CD4-positive, alpha-beta memory T cell (primary cell): ENCODE data around the gene ASPM. TPM values are rescaled to one million over a fixed set of nuclear protein-coding genes. Genes with fewer than 3 reads are reported as not detected.

Experiments
- CTCF ChIA-PET: fragments of 350-600 bp; sonication (Branson Sonifier 250); formaldehyde crosslinking; loops from one replicate; lab custom pipeline; 2021; ENCODE audit warnings: inconsistent platforms; ENCODE audit not compliant: partially characterized antibody; lab: Charles Lee
- POLR2A ChIA-PET: fragments of 350-600 bp; sonication (Branson Sonifier 250); formaldehyde crosslinking; loops from one replicate; lab custom pipeline; 2021; ENCODE audit not compliant: partially characterized antibody; lab: Charles Lee
- DNase-seq, 5 donors: peaks; one replicate each; pipeline versions ENCODE4 v3.0.0 to v3.0.0-alpha.2; 2020 to 2022; ENCODE audit warnings: mixed read lengths in 1 of 5
- H3K27ac ChIP-seq: one replicate; pipeline ENCODE4 v1.7.0; 2013; ENCODE audit warnings: low read depth, low read length
- H3K27me3 ChIP-seq: 2 replicates; pipeline ENCODE4 v1.7.0; 2013; ENCODE audit warnings: mild to moderate bottlenecking, low read length, moderate library complexity; ENCODE audit not compliant: insufficient read depth
- H3K36me3 ChIP-seq: 2 replicates; pipeline ENCODE4 v1.7.0; 2013; ENCODE audit warnings: mild to moderate bottlenecking, low read length, moderate library complexity; ENCODE audit not compliant: insufficient read depth
- H3K4me1 ChIP-seq: 2 replicates; pipeline ENCODE4 v1.7.0; 2013; ENCODE audit warnings: mild to moderate bottlenecking, low read length, moderate library complexity; ENCODE audit not compliant: insufficient read depth
- H3K4me3 ChIP-seq, 2 donors: one replicate each; pipeline ENCODE4 v1.7.0; 2013; ENCODE audit warnings: low read length in 2 of 2, mild to moderate bottlenecking in 1 of 2
- H3K9me3 ChIP-seq, 2 donors: one replicate each; pipeline ENCODE4 v1.7.0; 2013; ENCODE audit warnings: low read length in 2 of 2, control low read depth in 1 of 2; ENCODE audit not compliant: control insufficient read depth in 1 of 2
- H3K27ac Mint-ChIP-seq, 7 donors: one replicate each; pipeline ENCODE4 v1.8.0; 2020 to 2021; ENCODE audit warnings: mixed read lengths in 7 of 7, mild to moderate bottlenecking in 6 of 7, inconsistent platforms in 3 of 7, moderate library complexity in 3 of 7
- H3K27me3 Mint-ChIP-seq, 2 donors: one replicate each; pipeline ENCODE4 v1.8.0; 2020 to 2021; ENCODE audit warnings: mixed read lengths in 2 of 2
- H3K36me3 Mint-ChIP-seq, 2 donors: one replicate each; pipeline ENCODE4 v1.8.0; 2020 to 2021; ENCODE audit warnings: mixed read lengths in 2 of 2, inconsistent platforms in 1 of 2, mild to moderate bottlenecking in 1 of 2
- H3K4me1 Mint-ChIP-seq, 4 donors: one replicate each; pipeline ENCODE4 v1.8.0; 2020 to 2021; ENCODE audit warnings: mixed read lengths in 4 of 4, mild to moderate bottlenecking in 1 of 4
- H3K4me3 Mint-ChIP-seq, 8 donors: one replicate each; pipeline ENCODE4 v1.8.0; 2020 to 2021; ENCODE audit warnings: mixed read lengths in 8 of 8, mild to moderate bottlenecking in 7 of 8, moderate library complexity in 6 of 8, inconsistent platforms in 3 of 8
- H3K9me3 Mint-ChIP-seq, 8 donors: one replicate each; pipeline ENCODE4 v1.8.0; 2020 to 2021; ENCODE audit warnings: mixed read lengths in 8 of 8, mild to moderate bottlenecking in 5 of 8, inconsistent platforms in 3 of 8, moderate library complexity in 1 of 8
- intact Hi-C: fragments of 100-400 bp; cut with micrococcal nuclease; formaldehyde crosslinking; loops from one replicate; pipeline ENCODE4 v1.15.1; 2023
- polyA plus RNA-seq, 2 donors: library from polyadenylated mRNA; unstranded; fragments of 300-500 nt; fragmentation: Illumina TruSeq; gene quantifications; one replicate each; pipeline ENCODE4 v1.2.3, GENCODE V29; 2021
- total RNA-seq, 2 experiments: library from RNA; stranded (reverse); gene quantifications; one replicate each; pipeline ENCODE4 v1.2.3, GENCODE V29; 2021

ASPM gene
- total and polyA plus RNA-seq, 4 experiments from 2014 or later, result 0.01 to 0.38 (median 0.30) TPM; not detected in 1

GRCh38 chr1:197129698-197130097 lies 16.8 kb downstream of the ASPM start:
- H3K9me3 Mint-ChIP-seq, result no peaks in the 10 kb centered on the region
- Histone ChIP-seq H3K4me1 (no peaks in the 10 kb centered on the region), H3K9me3 (no peaks in the 10 kb centered on the region), H3K27ac (no peak overlapping the region), H3K4me3 (no peak overlapping the region), H3K36me3 (no peaks in the 10 kb centered on the region), H3K27me3 (no peaks in the 10 kb centered on the region)
- H3K27ac Mint-ChIP-seq, result no peak overlapping the region
- peaks cover 0 to 4% (median 3%) of the 10 kb centered on the region in 4 donors for H3K4me1 Mint-ChIP-seq
- intact Hi-C loops, result no loop called here
- no peak for DNase-seq
- CTCF ChIA-PET, result interaction anchor here (0.8 kb wide), 1 partner anchor 9 kb away, joined by 3 read pairs; no protein-coding TSS in a partner anchor
- POLR2A ChIA-PET, result no interaction called here
- H3K36me3 Mint-ChIP-seq, result no peaks in the 10 kb centered on the region
- no peaks in the 10 kb centered on the region for H3K27me3 Mint-ChIP-seq
- H3K4me3 Mint-ChIP-seq, result no peak overlapping the region

GRCh38 chr1:197127246-197127912 lies 19.1 kb downstream of the ASPM start:
- H3K27ac Mint-ChIP-seq, result no peak overlapping the region
- POLR2A ChIA-PET, result no interaction called here
- Histone ChIP-seq H3K4me3 (no peak overlapping the region), H3K9me3 (no peaks in the 10 kb centered on the region), H3K4me1 (peaks cover 5% of the 10 kb centered on the region), H3K36me3 (no peaks in the 10 kb centered on the region), H3K27me3 (no peaks in the 10 kb centered on the region), H3K27ac (no peak overlapping the region)
- CTCF ChIA-PET, result no interaction called here
- H3K9me3 Mint-ChIP-seq, result no peaks in the 10 kb centered on the region
- intact Hi-C loops, result no loop called here
- H3K27me3 Mint-ChIP-seq, result no peaks in the 10 kb centered on the region
- no peak for DNase-seq
- peaks cover 0 to 4% (median 1%) of the 10 kb centered on the region in 4 donors for H3K4me1 Mint-ChIP-seq
- no peak overlapping the region for H3K4me3 Mint-ChIP-seq
- no peaks in the 10 kb centered on the region for H3K36me3 Mint-ChIP-seq

GRCh38 chr1:197126691-197127090 lies 19.8 kb downstream of the ASPM start:
- Mint-ChIP-seq H3K36me3 (no peaks in the 10 kb centered on the region), H3K4me1 (peaks cover 0 to 4% (median 1%) of the 10 kb centered on the region in 4 donors), H3K9me3 (no peaks in the 10 kb centered on the region), H3K27me3 (no peaks in the 10 kb centered on the region), H3K4me3 (no peak overlapping the region), H3K27ac (no peak overlapping the region)
- Histone ChIP-seq H3K4me1 (peaks cover 5% of the 10 kb centered on the region), H3K27ac (no peak overlapping the region), H3K27me3 (no peaks in the 10 kb centered on the region), H3K9me3 (no peaks in the 10 kb centered on the region), H3K36me3 (no peaks in the 10 kb centered on the region), H3K4me3 (no peak overlapping the region)
- intact Hi-C loops, result no loop called here
- no peak for DNase-seq
- ChIA-PET POLR2A (no interaction called here), CTCF (interaction anchor here (0.6 kb wide), 1 partner anchor 69 kb away, joined by 3 read pairs; no protein-coding TSS in a partner anchor)

- peak overlapping the region in 1 of 8 donors; percentile 13 for H3K4me3 Mint-ChIP-seq
- no peaks in the 10 kb centered on the region for H3K36me3 Mint-ChIP-seq
- H3K27me3 Mint-ChIP-seq, result no peaks in the 10 kb centered on the region
Measured at GRCh38 chr1:197124376-197124775, 22.1 kb downstream of the ASPM start.

GRCh38 chr1:197116156-197116555 lies 30.3 kb downstream of the ASPM start:
- Mint-ChIP-seq H3K9me3 (peaks cover 0 to 5% (median 0%) of the 10 kb centered on the region in 8 donors), H3K4me1 (peaks cover 0 to 3% (median 0%) of the 10 kb centered on the region in 4 donors), H3K27me3 (no peaks in the 10 kb centered on the region), H3K27ac (no peak overlapping the region), H3K36me3 (no peaks in the 10 kb centered on the region), H3K4me3 (no peak overlapping the region)
- ChIA-PET CTCF (no interaction called here), POLR2A (no interaction called here)
- no peaks in the 10 kb centered on the region for H3K9me3 ChIP-seq
- intact Hi-C loops, result no loop called here
- no peaks in the 10 kb centered on the region for H3K27me3 ChIP-seq
- H3K4me1 ChIP-seq, result no peaks in the 10 kb centered on the region
- no peaks in the 10 kb centered on the region for H3K36me3 ChIP-seq
- DNase-seq, result no peak
- H3K4me3 ChIP-seq, result no peak overlapping the region
- H3K27ac ChIP-seq, result no peak overlapping the region

More at GRCh38 chr1:197124376-197124775, 22.1 kb downstream of the ASPM start:
- CTCF ChIA-PET, result no interaction called here
- POLR2A ChIA-PET, result no interaction called here
- no peak for DNase-seq
- Histone ChIP-seq H3K4me3 (no peak overlapping the region), H3K9me3 (no peaks in the 10 kb centered on the region), H3K4me1 (peaks cover 5% of the 10 kb centered on the region), H3K36me3 (no peaks in the 10 kb centered on the region), H3K27me3 (no peaks in the 10 kb centered on the region), H3K27ac (no peak overlapping the region)
- intact Hi-C loops, result no loop called here
- peaks cover 0 to 6% (median 0%) of the 10 kb centered on the region in 4 donors for H3K4me1 Mint-ChIP-seq
- no peaks in the 10 kb centered on the region for H3K9me3 Mint-ChIP-seq
- H3K27ac Mint-ChIP-seq, result peak overlapping the region in 2 of 7 donors; percentile 14 to 37

GRCh38 chr1:197106869-197107268 lies 39.6 kb downstream of the ASPM start:
- Mint-ChIP-seq H3K27me3 (no peaks in the 10 kb centered on the region), H3K36me3 (no peaks in the 10 kb centered on the region), H3K9me3 (peaks cover 0 to under 1% (median 0%) of the 10 kb centered on the region in 8 donors), H3K4me3 (no peak overlapping the region), H3K4me1 (peaks cover 5 to 13% (median 10%) of the 10 kb centered on the region in 4 donors), H3K27ac (no peak overlapping the region)
- Histone ChIP-seq H3K36me3 (no peaks in the 10 kb centered on the region), H3K27ac (no peak overlapping the region), H3K4me1 (no peaks in the 10 kb centered on the region), H3K27me3 (no peaks in the 10 kb centered on the region), H3K9me3 (no peaks in the 10 kb centered on the region), H3K4me3 (no peak overlapping the region)
- intact Hi-C loops, result no loop called here
- CTCF ChIA-PET, result no interaction called here
- no peak for DNase-seq
- POLR2A ChIA-PET, result no interaction called here

GRCh38 chr1:197103300-197103699 lies 43.2 kb downstream of the ASPM start:
- intact Hi-C loops, result no loop called here
- POLR2A ChIA-PET, result no interaction called here
- peaks cover 20 to 27% (median 22%) of the 10 kb centered on the region in 4 donors for H3K4me1 Mint-ChIP-seq

More at GRCh38 chr1:197103300-197103699, 43.2 kb downstream of the ASPM start:
- H3K4me3 ChIP-seq, result no peak overlapping the region
- Mint-ChIP-seq H3K27me3 (no peaks in the 10 kb centered on the region), H3K9me3 (no peaks in the 10 kb centered on the region), H3K27ac (no peak overlapping the region), H3K4me3 (no peak overlapping the region), H3K36me3 (no peaks in the 10 kb centered on the region)
- H3K27me3 ChIP-seq, result no peaks in the 10 kb centered on the region
- CTCF ChIA-PET, result interaction anchor here (1.3 kb wide), 1 partner anchor 8 kb away, joined by 4 read pairs; no protein-coding TSS in a partner anchor
- H3K36me3 ChIP-seq, result no peaks in the 10 kb centered on the region
- DNase-seq, result no peak
- no peaks in the 10 kb centered on the region for H3K9me3 ChIP-seq
- H3K27ac ChIP-seq, result no peak overlapping the region
- H3K4me1 ChIP-seq, result peaks cover 14% of the 10 kb centered on the region
